Stimulated activated naive CD4-positive, alpha-beta T cell treated with Interleukin-2 at 50 U/mL for 16 hours (primary cell): Measurements from ENCODE around the gene MTX3.

Source experiments
- DNase-seq: peaks from one replicate; lab custom pipeline; 2025; lab: John Stamatoyannopoulos, UW

The MTX3 gene

DNA sequence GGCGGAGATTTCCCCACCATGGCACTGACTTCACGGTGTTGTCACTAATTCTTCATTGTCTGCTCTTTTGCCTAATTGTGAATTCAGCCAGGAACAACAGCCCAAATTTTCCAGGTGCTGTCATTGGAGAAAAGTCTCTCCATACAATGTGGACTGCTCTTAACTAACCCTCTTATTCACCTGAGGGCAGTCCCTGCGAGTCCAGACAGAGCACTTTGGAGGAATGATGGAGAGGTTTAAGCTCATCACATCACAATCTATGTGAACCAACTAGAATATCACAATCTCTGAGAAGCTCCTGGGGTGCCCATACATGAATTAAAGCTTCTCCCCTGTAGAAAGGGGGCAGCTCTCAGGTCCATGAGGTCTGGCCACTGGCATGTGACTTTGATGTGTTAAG lies 56.4 kb downstream of the MTX3 start:
- DNase-seq, result no peak

DNA sequence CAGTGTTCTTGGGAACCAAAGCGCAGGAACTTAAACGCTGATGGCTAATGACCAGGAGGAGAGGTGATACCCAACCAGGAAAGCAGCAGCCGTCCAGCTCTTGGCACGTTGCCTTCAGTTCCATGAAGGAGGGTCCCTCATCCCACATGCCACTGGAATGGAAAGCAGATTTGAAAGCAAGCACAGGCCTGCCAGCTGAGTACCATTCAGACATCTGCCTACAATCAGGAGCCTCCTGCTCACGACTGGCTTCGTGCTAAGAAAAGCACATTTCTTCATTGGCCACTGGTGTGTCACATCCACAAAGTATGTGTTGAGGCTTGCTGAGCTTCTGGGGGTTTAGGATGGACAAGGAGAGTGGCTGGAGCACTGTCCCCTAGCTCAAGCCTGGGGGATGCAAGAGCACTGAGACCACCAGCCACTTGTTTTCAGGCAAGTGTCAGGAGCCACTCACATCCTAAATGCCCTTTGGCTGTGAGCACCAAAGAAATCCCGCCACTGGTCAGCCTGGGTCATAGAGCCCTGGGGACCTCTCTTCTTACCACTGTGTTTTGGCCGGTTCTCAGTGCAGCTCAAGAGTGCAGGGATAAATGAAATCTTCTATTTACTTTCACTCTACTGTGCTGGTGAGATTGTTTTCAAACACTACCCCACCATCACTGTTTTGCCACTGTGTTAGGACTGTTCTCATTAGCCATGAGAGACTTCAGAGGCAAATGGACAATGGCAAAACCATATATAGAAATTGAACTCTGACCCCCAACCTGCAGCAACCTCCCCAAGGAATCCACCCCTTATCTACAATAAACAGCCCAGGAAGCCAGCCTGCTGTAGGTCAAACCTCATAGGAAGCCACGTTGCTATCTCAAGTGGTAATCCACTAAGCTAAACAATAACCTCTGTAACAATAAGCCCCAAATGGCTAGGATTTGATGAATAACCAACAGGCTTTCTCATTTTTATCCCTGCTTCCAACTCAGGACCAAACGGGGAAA lies 58.3 kb downstream of the MTX3 start:
- DNase-seq, result no peak

DNA sequence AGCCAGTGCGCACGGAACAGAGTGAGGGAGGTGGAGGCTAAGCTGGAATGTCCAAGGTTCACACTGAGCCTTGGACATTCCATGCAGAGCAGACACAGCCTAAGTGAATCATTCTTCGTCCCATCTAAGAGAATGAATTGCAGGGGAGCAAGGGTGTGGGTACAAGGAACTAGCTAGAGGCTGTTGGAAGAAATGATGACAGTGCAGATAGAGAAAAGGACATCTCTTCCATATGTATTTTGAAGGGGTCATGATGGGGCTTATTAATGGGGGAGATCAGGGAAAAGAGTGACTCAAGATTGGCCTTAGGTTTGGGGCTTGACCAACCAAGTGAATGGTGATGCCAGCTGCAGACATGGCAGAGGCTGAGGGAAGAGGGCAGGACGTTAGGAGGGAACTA lies 59.2 kb downstream of the MTX3 start:
- DNase-seq, result no peak

DNA sequence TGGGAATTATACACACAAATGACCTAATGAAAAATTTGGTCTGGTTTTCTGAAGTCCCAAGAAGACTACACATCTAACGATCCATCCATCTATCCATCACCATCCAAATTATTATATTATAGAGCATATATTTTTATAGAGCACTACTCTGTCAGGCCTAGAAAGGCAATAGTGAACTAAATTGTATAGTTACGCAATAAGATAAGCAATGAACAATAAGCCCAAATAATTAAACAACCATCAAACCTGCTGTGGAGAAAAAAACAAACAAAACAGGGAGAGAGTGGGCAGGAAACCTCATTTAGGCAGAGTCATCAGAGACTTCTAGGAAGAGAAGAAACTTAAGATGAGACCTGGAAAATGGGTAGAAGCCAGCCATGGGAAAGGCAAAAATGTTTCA lies 59.7 kb downstream of the MTX3 start:
- DNase-seq, result no peak

GRCh38 chr5:79929095-79929494 lies 62.0 kb downstream of the MTX3 start:
- DNase-seq, result no peak
